Measurements from ENCODE around the gene ZNF382.

The ZNF382 gene

DNA sequence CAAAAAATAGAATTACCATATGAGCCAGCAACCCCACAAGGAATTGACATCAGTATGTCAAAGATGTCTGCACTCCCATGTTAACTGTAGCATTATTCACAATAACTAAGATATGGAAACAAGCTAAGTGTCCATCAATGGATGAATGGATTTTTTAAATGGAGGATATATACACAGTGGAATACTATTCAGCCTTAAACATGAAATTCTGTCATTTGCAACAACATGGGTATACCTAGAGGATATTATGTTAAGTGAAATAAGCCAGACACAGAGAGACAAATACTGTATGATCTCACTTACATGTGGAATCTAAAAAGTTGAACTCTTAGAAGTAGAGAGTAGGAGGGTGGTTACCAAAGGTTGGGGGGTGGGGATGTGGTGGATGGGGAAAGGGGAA is 74.3 kb downstream of the ZNF382 start:
- DNase-seq (ENCODE audit: low spot score): no peak
- Histone ChIP-seq H3K27ac (no peak overlapping the region), H3K4me3 (no peak overlapping the region)
- no peak for TF ChIP-seq CTCF (IDR thresholded peaks at IDR 0.05)
